Peyer's patch (tissue), 4 donors: ENCODE measurements around the gene FSTL1.

ENCODE experiments used
- CTCF ChIP-seq, 6 experiments: fragments of 450-650 bp in 4 of 6; fragments of 200-600 bp in 2 of 6; sonication (generic) in 1 of 6; IDR thresholded peaks; one replicate each; pipeline ENCODE4 v1.5.1; 2017 to 2019; ENCODE audit warnings: antibody characterized with exemption in 6 of 6, mild to moderate bottlenecking in 3 of 6, moderate library complexity in 1 of 6
- POLR2A ChIP-seq, 2 donors: fragments of 450-650 bp; IDR thresholded peaks; one replicate each; pipeline ENCODE4 v1.5.1; 2017; ENCODE audit warnings: antibody characterized with exemption in 2 of 2, mild to moderate bottlenecking in 2 of 2, moderate library complexity in 2 of 2

- TF ChIP-seq CTCF (IDR thresholded peaks at IDR 0.05) = no peak
- TF ChIP-seq POLR2A (IDR thresholded peaks at IDR 0.05) = no peak
Measured at GRCh38 chr3:120468635-120469295, 18.0 kb upstream of the FSTL1 start.
